ENCODE results near the gene EWSR1. TPM values are rescaled to one million over a fixed set of nuclear protein-coding genes. Genes with fewer than 3 reads are reported as not detected.

EWSR1 gene
- total RNA-seq, 1 donor: 176 TPM

DNA sequence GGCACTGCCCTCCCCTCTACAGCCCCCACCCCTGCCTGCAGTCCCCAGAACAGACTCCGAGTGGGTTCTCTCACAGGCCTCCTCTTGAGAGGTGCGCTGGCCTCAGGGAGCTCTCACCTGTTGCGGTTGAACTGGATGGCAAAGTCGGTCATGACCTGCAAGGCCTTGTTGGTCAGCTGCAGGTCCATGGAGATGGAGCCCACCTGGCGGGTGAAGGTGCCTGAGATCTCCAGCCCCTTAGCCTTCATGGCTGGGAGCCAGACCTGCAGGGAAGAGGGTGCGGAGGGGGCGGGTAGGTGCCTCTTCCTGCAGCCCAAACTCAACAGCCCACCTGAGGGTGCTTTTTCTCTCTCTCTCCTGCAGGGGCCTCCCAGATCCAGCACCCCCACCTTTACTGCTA, 66.1 kb downstream of the EWSR1 start:
- TF ChIP-seq, protein P1, sequence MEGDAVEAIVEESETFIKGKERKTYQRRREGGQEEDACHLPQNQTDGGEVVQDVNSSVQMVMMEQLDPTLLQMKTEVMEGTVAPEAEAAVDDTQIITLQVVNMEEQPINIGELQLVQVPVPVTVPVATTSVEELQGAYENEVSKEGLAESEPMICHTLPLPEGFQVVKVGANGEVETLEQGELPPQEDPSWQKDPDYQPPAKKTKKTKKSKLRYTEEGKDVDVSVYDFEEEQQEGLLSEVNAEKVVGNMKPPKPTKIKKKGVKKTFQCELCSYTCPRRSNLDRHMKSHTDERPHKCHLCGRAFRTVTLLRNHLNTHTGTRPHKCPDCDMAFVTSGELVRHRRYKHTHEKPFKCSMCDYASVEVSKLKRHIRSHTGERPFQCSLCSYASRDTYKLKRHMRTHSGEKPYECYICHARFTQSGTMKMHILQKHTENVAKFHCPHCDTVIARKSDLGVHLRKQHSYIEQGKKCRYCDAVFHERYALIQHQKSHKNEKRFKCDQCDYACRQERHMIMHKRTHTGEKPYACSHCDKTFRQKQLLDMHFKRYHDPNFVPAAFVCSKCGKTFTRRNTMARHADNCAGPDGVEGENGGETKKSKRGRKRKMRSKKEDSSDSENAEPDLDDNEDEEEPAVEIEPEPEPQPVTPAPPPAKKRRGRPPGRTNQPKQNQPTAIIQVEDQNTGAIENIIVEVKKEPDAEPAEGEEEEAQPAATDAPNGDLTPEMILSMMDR (IDR thresholded peaks at IDR 0.05; ENCODE audit: insufficient read depth, low read length): no peak
- H3K4me3 ChIP-seq (ENCODE audit: low read depth, low read length): no peak overlapping the region
- DNase-seq (ENCODE audit: low read depth): no peak

DNA sequence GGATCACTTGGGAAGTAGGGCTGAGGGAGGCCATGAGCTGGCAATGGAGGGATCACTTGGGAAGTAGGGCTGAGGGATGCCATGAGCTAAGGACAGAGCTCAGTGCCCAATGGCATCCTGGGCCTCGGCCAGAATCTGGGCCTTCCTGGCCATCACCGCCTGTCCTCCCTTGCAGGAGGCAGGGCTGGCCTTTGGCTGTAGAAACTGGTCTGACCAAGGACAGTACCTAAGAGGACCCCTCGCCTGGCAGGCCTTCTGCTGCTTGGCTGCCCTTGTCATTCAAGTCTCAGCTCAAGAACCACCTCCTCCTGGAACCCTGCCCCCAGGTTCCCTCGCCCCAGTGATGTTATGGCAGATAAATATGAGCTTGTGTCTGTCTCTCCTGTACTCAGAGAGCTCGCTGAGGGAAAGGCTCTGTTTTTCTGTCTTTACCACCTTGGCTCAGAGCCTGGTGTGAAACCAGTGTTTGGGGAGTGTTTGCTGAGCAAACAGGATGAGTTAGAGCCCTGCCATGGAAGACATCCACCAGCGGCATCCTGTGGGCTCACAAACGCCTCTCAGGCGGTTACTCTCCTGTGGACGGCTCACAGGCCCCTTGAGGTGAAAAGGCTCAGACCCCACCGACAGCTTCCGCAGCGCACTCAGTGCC, 66.8 kb downstream of the EWSR1 start:
- TF ChIP-seq, protein P1 (IDR thresholded peaks at IDR 0.05; ENCODE audit: insufficient read depth, low read length): no peak
- DNase-seq (ENCODE audit: low read depth): no peak
- no peak overlapping the region for H3K4me3 ChIP-seq (ENCODE audit: low read depth, low read length)

DNA sequence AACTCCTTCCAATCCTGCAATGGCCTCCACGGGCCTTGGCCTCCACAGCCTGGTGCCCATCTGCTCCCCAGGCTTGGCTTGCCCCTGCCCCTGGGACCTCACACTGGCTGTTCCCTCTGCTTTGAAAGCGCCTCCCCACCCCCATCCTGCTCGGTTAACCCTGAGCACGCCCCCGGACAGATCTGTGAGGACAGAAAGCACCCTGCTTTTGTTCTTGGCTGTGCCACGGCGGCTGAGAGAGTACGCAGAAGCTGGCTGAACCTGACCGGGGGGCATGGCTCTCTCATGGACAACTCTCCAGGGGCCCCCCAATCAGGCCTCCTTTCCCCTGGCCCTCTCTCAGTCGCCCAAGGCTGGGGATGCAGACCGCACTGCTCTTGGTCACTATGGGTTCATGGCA, 67.6 kb downstream of the EWSR1 start:
- TF ChIP-seq, protein P1 (IDR thresholded peaks at IDR 0.05; ENCODE audit: insufficient read depth, low read length): no peak
- H3K4me3 ChIP-seq (ENCODE audit: low read depth, low read length): no peak overlapping the region
- DNase-seq (ENCODE audit: low read depth): no peak

DNA sequence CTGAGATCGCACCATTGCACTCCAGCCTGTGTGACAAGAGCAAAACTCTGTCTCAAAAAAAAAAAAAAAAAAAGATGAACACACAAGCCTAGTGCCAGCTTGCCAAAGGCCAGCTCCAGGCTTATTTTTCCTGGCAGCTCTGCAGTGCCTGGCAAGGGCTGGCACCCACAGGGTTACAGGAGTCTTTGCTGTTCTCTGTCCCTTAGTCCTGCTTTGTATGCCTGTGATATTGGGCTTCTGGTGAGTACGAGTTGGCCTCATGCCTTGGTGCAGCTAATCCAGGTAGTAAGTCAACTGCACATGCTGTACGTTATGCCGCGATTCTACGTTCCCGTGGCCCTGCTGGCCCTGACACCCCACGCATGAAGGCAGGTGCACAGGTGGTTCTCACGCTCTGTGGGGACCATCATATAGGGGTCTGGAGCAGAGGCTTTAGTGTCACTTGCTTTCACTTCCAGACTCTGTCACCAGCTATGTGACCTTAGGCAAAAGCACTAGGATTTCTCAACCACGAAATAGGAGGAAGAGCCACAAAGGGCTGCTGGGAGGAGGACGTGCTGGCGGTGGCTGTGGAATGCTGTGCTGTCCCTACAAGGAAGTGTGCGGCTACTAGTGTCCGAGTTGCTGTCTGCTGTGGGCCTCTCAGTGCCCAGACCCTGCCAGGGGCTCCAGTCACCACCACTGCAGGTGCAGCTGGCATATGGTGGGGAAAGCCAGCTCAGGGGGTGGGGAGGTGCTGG, 68.9 kb downstream of the EWSR1 start:
- DNase-seq (ENCODE audit: low read depth): no peak
- H3K4me3 ChIP-seq (ENCODE audit: low read depth, low read length): no peak overlapping the region
- TF ChIP-seq, protein P1 (IDR thresholded peaks at IDR 0.05; ENCODE audit: insufficient read depth, low read length): no peak

DNA sequence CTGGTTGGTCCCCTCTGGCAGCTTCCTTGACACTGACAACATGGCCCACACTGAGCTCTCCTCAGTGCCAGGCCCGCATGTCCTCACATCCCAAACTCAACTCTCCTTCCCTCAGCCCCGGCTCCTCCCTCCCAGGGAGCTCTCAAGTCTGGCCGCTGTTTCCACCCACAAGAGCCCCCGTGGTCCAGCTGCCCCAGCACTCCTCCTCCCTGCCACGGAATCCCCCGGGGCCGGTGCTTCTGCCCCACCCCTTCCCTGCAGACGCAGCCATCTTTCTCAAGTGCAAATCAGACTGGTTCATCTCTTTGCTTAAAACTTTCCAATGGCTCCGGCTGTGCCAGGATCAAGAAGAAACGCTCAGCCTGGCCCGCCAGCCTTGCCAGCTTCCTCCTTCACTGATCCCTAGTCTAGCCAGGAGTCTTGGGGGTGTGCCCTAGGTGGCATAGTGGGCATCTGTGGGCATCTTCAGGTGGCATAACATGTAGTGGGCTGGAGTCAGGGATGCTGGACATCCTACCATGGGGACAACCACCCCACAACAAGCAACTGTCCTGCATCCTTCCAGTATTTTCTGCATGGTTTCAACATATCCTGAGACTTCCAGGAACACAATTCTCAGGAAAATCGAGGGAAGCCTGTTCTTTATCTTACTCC, 69.7 kb downstream of the EWSR1 start:
- TF ChIP-seq, protein P1 (IDR thresholded peaks at IDR 0.05; ENCODE audit: insufficient read depth, low read length): no peak
- H3K4me3 ChIP-seq (ENCODE audit: low read depth, low read length): no peak overlapping the region
- DNase-seq (ENCODE audit: low read depth): no peak

DNA sequence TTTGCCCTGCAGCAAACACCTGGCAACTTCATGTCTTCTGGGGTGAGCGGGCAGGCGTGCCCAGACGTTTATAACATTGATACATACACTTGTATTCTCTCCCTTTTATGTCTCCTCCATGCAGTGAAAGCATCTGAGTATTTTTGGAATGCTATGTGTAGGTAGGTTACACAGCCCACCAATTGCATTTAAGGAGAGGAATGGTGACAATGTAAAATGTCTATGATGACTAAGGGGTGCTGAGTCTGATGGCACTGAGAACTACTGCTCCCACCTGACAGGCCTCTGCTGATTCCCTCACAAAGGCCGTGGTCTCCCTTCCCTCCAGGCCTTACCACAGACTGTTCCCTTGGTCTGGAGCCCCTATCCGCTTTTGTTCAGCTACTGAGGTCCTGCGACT, 70.3 kb downstream of the EWSR1 start:
- DNase-seq (ENCODE audit: low read depth): no peak
- no peak overlapping the region for H3K4me3 ChIP-seq (ENCODE audit: low read depth, low read length)

More for the DNA sequence above, 70.3 kb downstream of the EWSR1 start:
- TF ChIP-seq, protein P1 (IDR thresholded peaks at IDR 0.05; ENCODE audit: insufficient read depth, low read length): no peak

Measured in fibroblast of the aortic adventitia (primary cell).